GM19025 (cell line): ENCODE measurements around the gene ARMC12.
"Not testable (repeated sequence)": the region's sequence is repeated elsewhere in the genome, so short reads cannot be mapped to it uniquely, and the experiment has no call there.

ENCODE experiments used
- ATAC-seq: cut with Tn5 transposase; IDR thresholded peaks from one replicate; pipeline ENCODE4 v1.9.1; 2021; ENCODE audit warnings: mild to moderate bottlenecking, low read depth, moderate library complexity; ENCODE audit not compliant: unreplicated experiment

The ARMC12 gene

GRCh38 chr6:35733633-35734032 is 3.2 kb upstream of the ARMC12 start:
- no peak for ATAC-seq

DNA sequence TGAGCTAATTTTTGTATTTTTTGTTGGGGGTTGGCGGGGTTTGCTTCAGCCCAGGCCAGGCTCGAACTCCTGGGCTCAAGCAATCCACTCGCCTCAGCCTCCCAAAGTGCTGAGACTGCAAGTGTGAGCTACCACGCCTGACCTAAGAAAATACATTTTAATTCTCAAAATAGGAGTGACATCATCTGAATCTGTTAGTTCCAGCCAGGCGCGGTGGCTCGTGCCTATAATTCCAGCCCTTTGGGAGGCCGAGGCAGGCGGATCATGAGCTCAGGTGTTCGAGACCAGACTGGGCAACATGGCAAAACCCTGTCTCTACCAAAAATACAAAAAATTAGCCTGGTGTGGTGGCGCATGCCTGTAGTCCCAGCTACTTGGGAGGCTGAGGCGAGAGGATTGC is 2.5 kb upstream of the ARMC12 start:
- not testable (repeated sequence) for ATAC-seq

GRCh38 chr6:35735452-35735851 is 1.4 kb upstream of the ARMC12 start:
- no peak for ATAC-seq

- ATAC-seq = no peak
Observed at GRCh38 chr6:35736253-35736894, 458 bp upstream of the ARMC12 start.

GRCh38 chr6:35737413-35738211 is 780 bp downstream of the ARMC12 start:
- ATAC-seq = no peak

DNA sequence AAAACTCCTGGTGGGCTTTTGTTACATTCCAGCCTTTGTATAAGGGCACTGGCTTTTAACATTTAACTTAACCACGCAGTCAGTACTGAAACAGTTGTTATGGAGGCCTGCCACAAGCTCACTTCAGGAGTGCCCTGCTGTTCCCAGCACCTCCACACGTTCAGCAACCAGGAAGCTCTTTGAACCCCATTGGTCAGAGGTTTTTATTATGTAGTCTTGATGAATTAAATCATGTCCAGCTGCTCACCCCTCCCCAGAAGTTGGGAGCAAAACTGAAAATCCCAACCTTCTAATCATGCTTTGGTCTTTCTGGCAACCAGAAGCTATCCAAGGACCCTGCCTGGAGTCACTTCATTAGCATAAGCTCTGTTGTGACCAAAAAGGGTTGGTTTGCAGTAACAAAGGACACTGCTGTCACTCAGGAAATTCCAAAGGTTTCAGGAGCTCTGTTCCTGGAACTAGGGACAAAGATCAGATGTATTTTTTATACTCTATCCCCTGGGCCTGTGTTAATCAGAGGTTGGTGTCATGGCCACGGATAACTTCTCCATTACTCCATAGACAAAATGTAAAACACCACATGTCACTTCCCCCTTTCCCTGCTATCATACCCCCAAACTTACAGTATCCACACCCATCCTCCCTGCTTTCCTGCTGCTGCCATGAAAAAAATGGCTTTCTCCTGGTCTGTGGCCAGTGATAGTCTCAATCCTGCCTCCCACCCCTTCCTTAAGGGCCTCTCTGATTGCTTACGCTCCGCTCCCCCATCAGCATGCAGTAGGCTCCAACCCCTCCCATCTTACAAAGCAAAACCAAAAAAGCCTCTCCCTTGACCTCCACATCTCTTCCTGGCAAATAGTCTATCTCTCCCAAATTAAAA is 3.1 kb downstream of the ARMC12 start:
- no peak for ATAC-seq

DNA sequence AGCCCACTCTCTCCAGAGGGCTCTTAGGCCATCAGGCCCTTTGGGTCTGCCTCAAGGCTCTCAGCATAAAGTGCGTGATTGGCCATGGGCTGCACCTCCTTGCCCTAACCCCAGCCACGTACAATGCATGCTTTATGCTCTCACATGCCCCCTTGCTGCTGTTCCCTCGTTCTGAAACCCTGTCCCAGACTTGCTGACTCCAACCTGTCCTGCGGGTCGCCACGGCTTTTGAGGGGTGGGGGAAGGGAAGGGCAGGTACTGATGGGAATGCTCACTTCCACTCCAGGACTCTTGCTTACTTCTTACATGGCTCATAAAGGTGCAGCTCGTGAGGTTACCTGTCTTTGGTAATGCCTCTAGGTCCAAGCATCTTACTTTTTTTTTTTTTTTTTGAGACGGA is 6.0 kb downstream of the ARMC12 start:
- no peak for ATAC-seq

- ATAC-seq = no peak
Observed at GRCh38 chr6:35745509-35745908, 8.7 kb downstream of the ARMC12 start.

- no peak for ATAC-seq
Observed at GRCh38 chr6:35746516-35746915, 9.7 kb downstream of the ARMC12 start.

DNA sequence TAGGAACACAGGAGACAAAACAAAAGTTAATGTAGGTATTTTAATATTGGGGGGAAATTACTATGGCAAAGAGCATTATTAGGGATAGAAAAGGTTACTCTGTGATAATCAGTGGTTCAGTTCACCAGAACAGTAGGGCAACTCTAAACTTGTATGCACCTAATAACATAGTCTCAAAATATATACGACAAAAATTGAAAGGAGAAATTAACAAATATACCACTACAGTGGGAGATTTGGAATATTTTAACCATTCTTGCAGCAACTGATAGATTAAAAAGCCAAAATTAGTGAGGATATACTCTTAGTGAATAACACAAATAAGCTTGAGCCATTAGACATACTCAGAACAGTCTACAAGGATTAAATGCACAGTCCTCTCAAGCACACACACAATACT is 11.0 kb downstream of the ARMC12 start:
- ATAC-seq = no peak

DNA sequence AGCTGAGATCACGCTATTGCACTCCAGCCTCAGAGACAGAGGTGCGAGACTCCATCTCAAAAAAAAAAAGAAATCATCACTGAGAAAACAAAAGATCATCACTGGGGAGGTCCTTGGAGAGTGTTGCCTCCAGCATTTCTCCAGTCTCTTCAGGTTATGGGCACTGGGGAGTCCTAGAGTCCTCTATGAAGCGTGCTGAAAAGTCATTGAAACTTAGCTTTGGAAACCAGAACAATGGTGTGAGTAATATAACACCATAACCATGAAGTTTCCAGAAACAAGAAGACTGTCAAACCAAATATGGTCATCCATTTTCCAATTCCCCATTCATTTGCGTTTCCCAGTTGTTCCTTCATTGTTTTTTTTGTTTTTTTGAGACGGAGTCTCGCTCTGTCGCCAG is 13.7 kb downstream of the ARMC12 start:
- no peak for ATAC-seq

DNA sequence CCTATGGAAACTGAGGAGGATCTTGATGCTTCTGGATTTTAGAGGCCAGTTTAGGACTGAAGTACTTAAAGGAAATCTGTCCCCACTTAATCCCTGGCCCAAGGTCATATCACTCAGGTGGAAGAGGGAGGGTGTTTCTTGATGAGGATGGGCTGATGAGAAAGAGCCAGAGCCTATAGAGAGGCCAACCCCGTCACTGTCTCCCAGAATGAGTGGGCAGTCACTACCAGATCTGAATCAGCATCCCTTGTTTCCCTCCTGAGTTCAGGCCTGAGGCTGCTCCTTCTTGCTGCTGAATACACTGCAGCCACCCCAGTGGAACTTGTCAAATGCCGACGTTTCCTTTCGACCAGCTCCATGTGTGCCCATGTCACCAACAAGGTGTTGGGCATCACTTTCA is 14.8 kb downstream of the ARMC12 start:
- no peak for ATAC-seq

DNA sequence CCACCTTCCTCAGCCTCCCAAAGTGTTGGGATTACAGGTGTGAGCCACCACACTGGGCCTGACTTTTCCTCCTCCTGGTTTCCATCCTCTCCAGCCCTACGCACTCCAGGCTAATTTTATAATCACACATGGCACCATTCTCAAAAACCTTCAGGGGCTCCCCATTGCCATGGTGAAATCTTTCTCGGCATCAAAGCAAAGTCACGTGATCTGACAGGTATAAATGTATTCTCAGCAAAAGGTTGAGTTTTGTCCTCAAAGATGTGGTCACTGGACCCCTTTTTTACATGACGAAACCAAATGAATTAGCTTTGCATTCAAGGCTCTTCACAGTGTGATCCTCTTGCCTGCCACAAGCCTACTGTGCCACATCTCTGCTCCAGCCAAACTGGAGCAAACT is 15.5 kb downstream of the ARMC12 start:
- ATAC-seq = no peak

- ATAC-seq = no peak
Observed at GRCh38 chr6:35754452-35755277, 17.8 kb downstream of the ARMC12 start.

DNA sequence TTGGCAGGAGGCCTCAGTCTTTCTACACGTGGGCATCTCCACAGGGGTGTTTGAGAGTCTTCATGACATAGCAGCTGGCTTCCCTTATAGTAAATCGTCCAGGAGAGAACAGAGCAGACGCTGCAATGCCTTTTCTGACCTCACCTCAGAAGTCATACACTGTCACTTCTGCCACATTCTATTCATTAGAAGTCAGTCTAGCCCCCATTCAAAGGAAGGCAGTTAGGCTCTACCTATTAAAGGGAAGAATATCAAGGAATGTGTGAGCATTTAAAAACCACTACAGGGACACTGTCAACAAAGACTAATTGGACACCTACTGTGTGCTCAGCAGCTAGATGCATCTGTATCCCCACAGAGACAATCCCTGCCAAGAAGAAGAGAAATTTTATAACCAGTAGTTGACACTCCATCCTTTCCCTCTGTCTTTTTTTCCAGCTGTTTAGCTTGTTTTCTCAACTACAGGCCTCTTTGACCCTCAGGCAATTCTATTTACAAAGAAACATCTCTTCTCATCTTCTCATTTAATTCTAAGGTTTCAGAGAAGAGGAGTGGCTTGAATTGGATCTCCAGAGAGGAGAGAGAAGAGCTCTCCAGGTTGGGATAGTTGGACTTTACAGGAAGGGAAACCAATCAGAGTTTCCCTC is 18.6 kb downstream of the ARMC12 start:
- no peak for ATAC-seq

GRCh38 chr6:35757456-35758123 is 20.8 kb downstream of the ARMC12 start:
- no peak for ATAC-seq

GRCh38 chr6:35759426-35759825 is 22.6 kb downstream of the ARMC12 start:
- no peak for ATAC-seq

GRCh38 chr6:35765739-35766138 is 28.9 kb downstream of the ARMC12 start:
- ATAC-seq = no peak

GRCh38 chr6:35769211-35769610 is 32.4 kb downstream of the ARMC12 start:
- no peak for ATAC-seq

DNA sequence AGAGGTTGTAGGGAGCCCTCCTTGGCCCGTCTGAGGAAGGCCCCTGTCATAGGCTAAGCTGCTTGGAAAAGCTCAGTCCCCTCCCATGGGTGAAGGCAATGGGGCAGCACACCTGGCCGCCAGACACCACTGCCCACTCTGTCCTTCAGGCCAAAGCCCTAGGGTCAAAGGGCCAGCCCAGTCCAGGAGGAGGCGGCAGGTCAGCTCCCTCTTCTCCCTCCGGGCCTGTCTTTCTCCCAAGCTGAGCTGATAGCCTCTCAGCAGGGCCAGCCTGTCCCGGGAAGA is 34.5 kb downstream of the ARMC12 start:
- ATAC-seq = no peak
